HG02938 (cell line): ENCODE results near the gene CD19.
"Not testable (repeated sequence)": the region's sequence is repeated elsewhere in the genome, so short reads cannot be mapped to it uniquely, and the experiment has no call there.

Experiments
- ATAC-seq: cut with Tn5 transposase; IDR thresholded peaks from one replicate; pipeline ENCODE4 v1.9.1; 2021; ENCODE audit warnings: mild to moderate bottlenecking, moderate library complexity; ENCODE audit not compliant: unreplicated experiment

The CD19 gene

DNA sequence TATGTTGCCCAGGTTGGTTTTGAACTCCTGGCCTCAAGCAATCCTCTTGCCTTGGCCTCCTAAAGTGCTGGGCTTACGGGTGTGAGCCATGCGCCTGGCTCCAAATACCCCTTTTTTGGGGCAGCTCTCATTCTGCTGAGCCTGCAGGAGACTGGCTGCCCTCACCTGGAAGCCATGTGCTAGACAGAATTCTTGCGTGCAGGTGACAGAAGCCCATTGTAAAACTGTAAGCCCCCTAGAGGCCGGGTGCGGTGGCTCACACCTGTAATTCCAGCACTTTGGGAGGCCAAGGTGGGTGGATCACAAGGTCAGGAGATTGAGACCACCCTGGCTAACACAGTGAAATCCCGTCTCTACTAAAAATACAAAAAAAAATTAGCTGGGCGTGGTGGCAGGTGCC is 48.6 kb downstream of the CD19 start:
- not testable (repeated sequence) for ATAC-seq

DNA sequence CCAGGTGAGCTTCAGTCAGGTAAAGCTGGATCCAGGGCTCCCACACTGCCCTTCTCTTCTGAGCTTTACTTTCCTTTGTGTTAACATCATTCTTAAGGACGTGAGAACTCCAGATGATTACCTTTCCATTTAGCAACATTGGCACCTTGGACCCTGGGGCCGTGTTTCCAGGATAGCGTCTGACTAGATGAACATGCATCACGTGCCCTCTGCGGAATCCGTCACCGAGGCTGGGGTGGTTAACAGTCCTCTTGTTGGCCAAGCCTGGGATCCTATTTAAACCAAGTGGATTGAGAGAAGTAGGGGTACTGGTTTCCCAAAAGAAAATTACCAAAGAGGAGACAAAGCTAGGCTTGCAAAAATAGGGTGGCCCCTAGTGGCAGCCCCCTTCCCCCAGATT is 49.2 kb downstream of the CD19 start:
- ATAC-seq, result no peak

DNA sequence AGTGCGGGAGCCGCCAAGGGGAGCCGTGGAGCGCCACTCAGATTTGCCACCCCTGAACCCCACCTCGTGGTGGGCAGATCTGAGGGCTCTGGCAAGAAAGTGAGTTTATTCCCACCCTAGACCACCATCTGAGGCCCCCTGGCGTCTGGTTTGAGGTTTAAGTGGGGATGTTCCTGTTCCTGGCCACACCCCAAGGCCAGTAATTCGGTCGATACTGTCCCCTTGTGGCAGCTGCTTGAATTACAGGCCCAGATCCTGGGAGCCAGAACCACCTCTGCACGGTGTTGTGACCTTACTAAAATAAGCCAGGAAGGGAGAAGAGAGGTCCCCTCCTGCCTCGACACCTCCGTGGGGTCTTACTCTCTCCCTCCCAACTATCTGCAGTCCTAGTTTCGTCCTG is 49.7 kb downstream of the CD19 start:
- no peak for ATAC-seq

DNA sequence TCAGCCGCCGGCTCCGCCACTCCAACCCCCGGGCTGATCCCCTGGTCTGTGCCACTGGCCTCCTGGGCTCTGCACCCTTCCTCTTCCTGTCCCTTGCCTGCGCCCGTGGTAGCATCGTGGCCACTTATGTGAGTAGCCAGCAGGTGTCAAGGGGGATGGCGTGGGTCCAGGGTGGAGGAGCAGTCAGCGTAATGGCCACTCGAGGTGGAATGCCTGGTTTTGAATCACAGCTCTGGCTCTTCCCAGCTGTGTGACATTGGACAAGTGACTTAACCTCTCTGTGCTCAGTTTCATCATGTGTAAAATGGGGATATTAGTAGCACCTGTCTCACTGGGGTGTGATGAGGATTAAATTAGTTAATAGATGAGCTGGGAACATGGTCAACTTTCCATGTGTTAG is 50.6 kb downstream of the CD19 start:
- no peak for ATAC-seq

DNA sequence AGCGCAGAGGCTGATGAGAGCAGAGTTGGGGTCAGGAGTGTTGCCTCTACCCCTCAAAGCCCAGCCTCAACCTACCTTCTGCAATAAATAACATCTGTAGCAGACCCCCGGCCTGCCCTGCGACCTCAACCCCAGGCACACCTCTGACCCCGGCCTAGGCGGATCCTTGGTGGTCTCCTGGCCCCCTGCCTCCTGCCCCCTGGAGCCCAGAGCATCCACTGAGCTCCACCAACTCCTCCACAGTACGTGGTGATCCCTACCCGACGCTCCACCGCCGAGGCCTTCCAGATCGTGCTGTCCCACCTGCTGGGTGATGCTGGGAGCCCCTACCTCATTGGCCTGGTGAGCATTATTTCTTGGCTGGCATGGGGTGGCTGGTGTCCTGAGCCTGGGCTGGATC is 51.2 kb downstream of the CD19 start:
- ATAC-seq, result no peak

DNA sequence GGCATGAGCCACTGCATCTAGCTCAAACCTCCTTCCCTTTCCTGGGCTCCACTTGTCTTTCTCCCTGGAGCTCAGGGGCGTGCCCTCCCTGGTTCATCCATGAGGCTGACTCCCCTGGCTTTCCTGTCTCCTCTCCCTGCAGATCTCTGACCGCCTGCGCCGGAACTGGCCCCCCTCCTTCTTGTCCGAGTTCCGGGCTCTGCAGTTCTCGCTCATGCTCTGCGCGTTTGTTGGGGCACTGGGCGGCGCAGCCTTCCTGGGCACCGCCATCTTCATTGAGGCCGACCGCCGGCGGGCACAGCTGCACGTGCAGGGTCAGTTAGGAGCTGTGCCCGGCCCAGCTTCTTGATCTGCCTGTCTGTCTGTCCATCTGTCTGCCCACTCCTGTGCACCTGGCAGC is 51.9 kb downstream of the CD19 start:
- ATAC-seq, result no peak

DNA sequence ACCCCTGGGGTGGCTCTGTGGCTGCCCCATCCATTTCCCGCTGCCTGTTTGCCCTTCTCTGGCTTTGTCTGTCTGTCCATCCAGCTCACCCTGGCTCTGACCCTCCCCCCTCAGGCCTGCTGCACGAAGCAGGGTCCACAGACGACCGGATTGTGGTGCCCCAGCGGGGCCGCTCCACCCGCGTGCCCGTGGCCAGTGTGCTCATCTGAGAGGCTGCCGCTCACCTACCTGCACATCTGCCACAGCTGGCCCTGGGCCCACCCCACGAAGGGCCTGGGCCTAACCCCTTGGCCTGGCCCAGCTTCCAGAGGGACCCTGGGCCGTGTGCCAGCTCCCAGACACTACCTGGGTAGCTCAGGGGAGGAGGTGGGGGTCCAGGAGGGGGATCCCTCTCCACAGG is 52.3 kb downstream of the CD19 start:
- ATAC-seq, result no peak

DNA sequence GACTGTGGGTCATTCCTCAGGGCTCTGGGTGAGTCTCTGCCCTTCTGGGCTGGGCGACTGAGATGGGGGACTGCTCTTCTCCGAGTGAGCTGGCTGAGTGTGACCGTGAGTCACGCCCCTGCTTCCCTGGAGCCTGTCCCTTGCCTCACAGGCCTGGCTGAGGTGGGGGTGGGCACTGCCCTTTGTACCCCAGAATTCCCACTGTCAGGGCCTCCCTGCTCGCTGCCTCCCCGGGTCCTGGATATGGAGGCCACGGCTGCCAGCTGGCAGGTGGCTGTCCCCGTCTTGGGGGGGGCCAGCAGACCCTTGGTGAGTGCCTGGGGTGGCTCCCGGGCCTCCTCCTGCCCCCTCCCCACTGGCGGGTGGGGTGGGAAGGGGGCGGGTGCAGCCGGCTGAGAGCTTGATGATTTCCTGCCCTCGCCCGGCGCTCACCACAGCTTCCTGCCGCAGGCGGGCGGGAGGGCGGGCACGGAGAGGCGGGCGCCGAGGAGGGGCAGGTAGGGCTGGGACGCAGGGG is 52.9 kb downstream of the CD19 start, which contains the start of gene LAT:
Gene LAT, plus strand, starts transcription at position 434 of the 517 bp plus-strand sequence. CDS start 366 bp downstream, outside the sequence.
- ATAC-seq, result no peak

DNA sequence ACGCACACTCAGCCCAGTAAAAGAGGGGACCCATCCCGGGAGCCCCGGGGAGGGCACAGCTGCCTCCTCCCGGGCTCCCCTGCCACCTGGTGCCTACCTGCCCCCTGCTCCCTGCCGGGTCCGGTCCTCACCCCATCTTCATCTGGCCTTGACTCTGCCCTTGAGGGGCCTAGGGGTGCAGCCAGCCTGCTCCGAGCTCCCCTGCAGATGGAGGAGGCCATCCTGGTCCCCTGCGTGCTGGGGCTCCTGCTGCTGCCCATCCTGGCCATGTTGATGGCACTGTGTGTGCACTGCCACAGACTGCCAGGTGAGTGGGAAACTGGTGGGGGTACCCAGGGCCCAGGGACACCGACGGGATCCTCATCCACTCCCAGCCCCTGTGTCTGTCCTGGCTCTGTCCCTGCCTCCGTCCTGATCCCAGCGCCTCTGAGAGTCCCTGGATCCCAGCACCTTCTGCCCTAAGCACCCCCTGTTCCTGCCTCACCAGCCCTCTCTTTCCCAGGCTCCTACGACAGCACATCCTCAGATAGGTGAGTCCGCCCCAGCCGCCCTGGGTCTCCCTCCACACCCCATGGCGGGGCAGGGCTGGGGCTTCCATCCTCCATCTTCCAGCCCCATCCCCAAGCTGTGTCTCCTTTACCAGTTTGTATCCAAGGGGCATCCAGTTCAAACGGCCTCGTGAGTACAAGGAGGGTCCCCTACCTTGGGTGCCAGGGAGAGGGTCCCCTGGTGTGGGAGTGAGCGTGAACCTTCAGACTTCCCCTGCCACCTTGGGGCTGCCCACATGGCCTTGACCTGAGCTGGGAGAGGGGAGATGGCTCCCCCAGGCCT is 53.7 kb downstream of the CD19 start:
- no peak for ATAC-seq

DNA sequence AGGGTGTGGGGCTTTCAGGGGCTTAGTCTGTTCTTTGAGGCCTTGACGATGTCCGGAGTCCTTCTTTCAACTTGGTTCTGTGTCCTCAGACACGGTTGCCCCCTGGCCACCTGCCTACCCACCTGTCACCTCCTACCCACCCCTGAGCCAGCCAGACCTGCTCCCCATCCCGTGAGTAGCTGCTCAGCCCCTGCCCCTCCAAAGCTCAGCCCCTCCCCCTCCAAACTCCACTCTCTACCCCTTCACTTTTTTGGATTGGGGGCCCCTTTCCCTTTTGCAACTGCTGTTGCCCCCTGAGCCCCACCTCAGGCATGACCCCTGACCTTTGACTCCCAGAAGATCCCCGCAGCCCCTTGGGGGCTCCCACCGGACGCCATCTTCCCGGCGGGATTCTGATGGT is 54.3 kb downstream of the CD19 start:
- ATAC-seq, result no peak

DNA sequence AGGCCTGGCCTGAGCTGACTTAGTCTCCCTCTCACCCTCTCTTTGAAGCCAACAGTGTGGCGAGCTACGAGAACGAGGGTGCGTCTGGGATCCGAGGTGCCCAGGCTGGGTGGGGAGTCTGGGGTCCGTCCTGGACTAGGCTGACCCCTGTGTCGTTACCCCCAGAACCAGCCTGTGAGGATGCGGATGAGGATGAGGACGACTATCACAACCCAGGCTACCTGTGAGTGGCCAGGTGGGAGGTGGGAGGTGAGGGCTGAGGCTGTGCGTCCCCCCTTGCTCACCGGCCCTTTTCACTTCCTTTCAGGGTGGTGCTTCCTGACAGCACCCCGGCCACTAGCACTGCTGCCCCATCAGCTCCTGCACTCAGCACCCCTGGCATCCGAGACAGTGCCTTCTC is 54.7 kb downstream of the CD19 start:
- ATAC-seq, result no peak

DNA sequence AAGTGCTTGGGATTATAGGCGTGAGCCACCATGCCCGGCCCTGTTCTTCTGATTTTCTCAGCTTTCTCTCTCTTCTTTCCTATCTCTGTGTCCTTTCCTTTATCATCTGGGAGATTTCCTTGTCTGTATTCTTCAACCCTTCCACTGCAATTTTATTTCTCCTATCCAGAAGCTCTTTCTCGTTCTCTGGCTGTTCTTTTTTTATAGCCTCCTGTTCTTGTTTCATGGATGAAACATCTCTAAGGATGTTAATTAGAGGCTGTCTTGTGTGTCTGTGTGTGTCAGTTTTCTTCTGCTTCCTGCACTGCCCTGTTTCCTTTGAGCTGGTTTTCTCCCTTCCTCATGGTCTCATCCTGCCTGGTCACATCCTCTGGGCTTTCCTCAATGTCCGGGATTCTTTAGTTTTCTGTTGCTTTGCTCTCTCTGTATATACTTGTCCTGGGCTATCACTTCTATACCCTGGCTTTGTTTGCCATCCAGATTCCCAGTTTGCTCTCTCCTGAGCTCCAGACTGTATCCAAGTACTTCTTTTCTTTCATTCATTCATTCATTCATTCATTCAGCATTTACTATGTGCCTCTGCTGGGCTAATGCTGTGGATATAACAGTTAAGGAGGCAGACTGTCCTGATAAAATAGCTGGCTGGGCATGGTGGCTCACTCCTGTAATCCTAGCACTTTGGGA is 55.5 kb downstream of the CD19 start:
- ATAC-seq, result no peak
